BLaER1 (cell line): ENCODE measurements around the gene RNF220.
"Not testable (repeated sequence)": the region's sequence is repeated elsewhere in the genome, so short reads cannot be mapped to it uniquely, and the experiment has no call there.

Source experiments
- H3K27ac ChIP-seq: shearing (Covaris generic); formaldehyde crosslinking; 2 replicates; pipeline ENCODE4 v1.8.1; 2022
- H3K27me3 ChIP-seq: shearing (Covaris generic); formaldehyde crosslinking; 2 replicates; pipeline ENCODE4 v1.8.1; 2022
- H3K36me3 ChIP-seq: shearing (Covaris generic); formaldehyde crosslinking; 2 replicates; pipeline ENCODE4 v1.8.1; 2022
- H3K4me1 ChIP-seq: shearing (Covaris generic); formaldehyde crosslinking; 2 replicates; pipeline ENCODE4 v1.8.1; 2022
- H3K4me2 ChIP-seq: shearing (Covaris generic); formaldehyde crosslinking; 2 replicates; pipeline ENCODE4 v1.8.1; 2022
- H3K4me3 ChIP-seq: shearing (Covaris generic); formaldehyde crosslinking; 2 replicates; pipeline ENCODE4 v1.8.1; 2022
- H3K9ac ChIP-seq: shearing (Covaris generic); formaldehyde crosslinking; 2 replicates; pipeline ENCODE4 v1.8.1; 2022
- H3K9me3 ChIP-seq: shearing (Covaris generic); formaldehyde crosslinking; 2 replicates; pipeline ENCODE4 v1.8.1; 2022
- H4K20me1 ChIP-seq: shearing (Covaris generic); formaldehyde crosslinking; 2 replicates; pipeline ENCODE4 v1.8.1; 2022
- Cebpa-rat ChIP-seq: shearing (Covaris generic); IDR thresholded peaks from 2 replicates; pipeline ENCODE4 v1.8.1; 2022

RNF220 gene

GRCh38 chr1:44546403-44547053, 141.5 kb downstream of the RNF220 start:
- Histone ChIP-seq H3K9ac (no peak overlapping the region), H3K36me3 (no peaks in the 10 kb centered on the region), H3K9me3 (no peaks in the 10 kb centered on the region), H3K27me3 (no peaks in the 10 kb centered on the region), H4K20me1 (no peaks in the 10 kb centered on the region), H3K4me1 (no peaks in the 10 kb centered on the region), H3K4me3 (no peak overlapping the region), H3K4me2 (no peak overlapping the region), H3K27ac (no peak overlapping the region)
- no peak for TF ChIP-seq Cebpa-rat

DNA sequence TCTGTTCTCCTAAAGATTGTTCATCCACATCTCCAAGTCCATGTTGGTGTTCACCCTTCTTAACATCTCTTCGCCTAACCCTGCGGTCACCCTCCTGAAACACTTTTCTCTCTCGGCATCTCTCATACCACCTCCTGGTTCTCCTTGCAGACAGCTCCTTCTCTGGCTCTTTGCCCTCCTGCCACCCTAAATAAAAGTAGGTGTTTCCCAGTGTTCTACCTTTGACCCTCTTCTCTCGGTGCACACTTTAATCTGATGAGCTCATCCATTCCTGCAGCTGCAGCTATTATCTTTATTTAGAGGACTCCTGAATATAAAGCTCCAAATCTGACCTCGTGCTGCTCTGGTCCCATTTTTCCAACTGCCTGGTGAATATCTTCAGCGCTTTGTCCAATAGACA, 142.3 kb downstream of the RNF220 start:
- TF ChIP-seq Cebpa-rat: no peak
- H3K9me3 ChIP-seq: no peaks in the 10 kb centered on the region
- H3K4me3 ChIP-seq: no peak overlapping the region
- no peaks in the 10 kb centered on the region for H4K20me1 ChIP-seq
- no peak overlapping the region for H3K9ac ChIP-seq
- H3K36me3 ChIP-seq: no peaks in the 10 kb centered on the region
- H3K27ac ChIP-seq: no peak overlapping the region
- no peaks in the 10 kb centered on the region for H3K27me3 ChIP-seq
- no peak overlapping the region for H3K4me2 ChIP-seq
- H3K4me1 ChIP-seq: no peaks in the 10 kb centered on the region

DNA sequence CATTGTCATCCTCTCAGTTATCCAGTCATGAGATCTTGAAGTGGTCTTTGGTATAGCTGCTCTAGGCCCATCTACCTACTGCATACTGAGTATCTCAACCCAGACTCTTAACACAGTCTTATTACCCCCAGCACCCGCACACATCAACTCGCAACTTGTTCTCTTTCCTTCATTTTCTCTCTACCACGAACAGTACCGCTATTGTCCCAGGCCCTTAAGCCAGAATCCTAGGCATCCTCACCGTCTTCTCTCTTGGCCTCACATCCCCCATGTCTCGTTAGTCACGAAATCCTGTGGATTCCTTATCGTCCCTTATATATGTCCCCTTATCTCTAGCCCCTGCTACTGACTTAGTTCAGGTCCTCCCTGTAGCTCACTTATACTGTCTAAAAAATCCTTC, 142.8 kb downstream of the RNF220 start:
- TF ChIP-seq Cebpa-rat: no peak
- Histone ChIP-seq H4K20me1 (no peaks in the 10 kb centered on the region), H3K4me3 (no peak overlapping the region), H3K36me3 (no peaks in the 10 kb centered on the region), H3K4me1 (no peaks in the 10 kb centered on the region), H3K27ac (no peak overlapping the region), H3K9ac (no peak overlapping the region), H3K4me2 (no peak overlapping the region), H3K9me3 (no peaks in the 10 kb centered on the region), H3K27me3 (no peaks in the 10 kb centered on the region)

DNA sequence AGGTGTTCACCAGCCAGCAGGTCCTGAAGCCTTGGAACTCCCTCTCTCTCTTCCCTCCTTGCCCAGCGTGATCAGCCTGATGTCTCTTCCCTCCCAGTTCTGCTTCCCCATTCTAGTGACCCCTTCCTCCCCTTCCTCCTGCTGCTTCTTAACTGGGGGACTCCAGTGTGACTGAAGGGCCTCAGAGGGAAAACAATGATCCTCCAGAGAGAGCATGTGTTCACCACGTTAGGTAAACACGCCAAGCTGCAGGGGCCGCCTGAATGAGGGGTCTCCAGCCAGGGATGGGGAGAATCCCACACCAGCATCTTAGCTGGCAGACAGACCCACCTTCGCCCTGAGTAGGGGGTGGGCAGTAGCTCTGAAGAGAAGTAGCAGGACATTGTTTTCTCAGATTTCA, 144.5 kb downstream of the RNF220 start:
- no peak overlapping the region for H3K4me3 ChIP-seq
- no peak overlapping the region for H3K4me2 ChIP-seq
- H4K20me1 ChIP-seq: no peaks in the 10 kb centered on the region
- H3K36me3 ChIP-seq: no peaks in the 10 kb centered on the region
- no peak overlapping the region for H3K27ac ChIP-seq
- no peaks in the 10 kb centered on the region for H3K9me3 ChIP-seq
- H3K27me3 ChIP-seq: no peaks in the 10 kb centered on the region
- TF ChIP-seq Cebpa-rat: no peak
- no peak overlapping the region for H3K9ac ChIP-seq
- H3K4me1 ChIP-seq: no peaks in the 10 kb centered on the region

- Histone ChIP-seq H3K4me1 (peaks cover 7% of the 10 kb centered on the region; the same call in 1 of the 2 replicates), H3K27ac (no peak overlapping the region), H3K9ac (no peak overlapping the region), H3K36me3 (no peaks in the 10 kb centered on the region), H3K4me3 (no peak overlapping the region), H3K27me3 (no peaks in the 10 kb centered on the region), H3K4me2 (no peak overlapping the region), H4K20me1 (no peaks in the 10 kb centered on the region), H3K9me3 (no peaks in the 10 kb centered on the region)
- TF ChIP-seq Cebpa-rat: no peak
Observed at GRCh38 chr1:44553127-44553758, 148.2 kb downstream of the RNF220 start.

- Histone ChIP-seq H3K4me3 (no peak overlapping the region), H3K9me3 (no peaks in the 10 kb centered on the region), H3K27me3 (no peaks in the 10 kb centered on the region), H3K9ac (no peak overlapping the region), H3K4me2 (no peak overlapping the region), H4K20me1 (no peaks in the 10 kb centered on the region), H3K4me1 (peaks cover 7% of the 10 kb centered on the region; the same call in 1 of the 2 replicates), H3K27ac (no peak overlapping the region), H3K36me3 (no peaks in the 10 kb centered on the region)
- TF ChIP-seq Cebpa-rat: no peak
Observed at GRCh38 chr1:44553771-44554170, 148.7 kb downstream of the RNF220 start.

DNA sequence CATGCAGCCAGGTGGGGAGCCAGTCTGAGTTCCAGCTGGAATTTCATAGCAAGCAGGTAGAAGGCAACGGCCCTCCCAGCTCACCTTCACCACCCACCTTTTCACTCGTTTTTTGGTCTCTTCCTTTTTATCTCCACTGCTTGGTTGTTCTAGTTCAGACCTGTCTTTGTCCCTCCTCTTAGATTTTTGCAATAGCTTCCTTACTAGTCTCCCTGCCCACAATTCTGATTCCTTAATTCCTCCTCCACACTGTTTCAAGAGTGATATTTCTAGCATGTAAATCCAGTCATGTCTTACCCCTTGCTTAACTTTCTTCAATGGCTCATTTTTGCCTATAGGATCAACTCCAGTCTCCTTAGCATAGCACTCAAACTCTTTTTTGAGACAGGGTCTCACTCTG, 149.7 kb downstream of the RNF220 start:
- Histone ChIP-seq H3K27ac (no peak overlapping the region), H3K9ac (no peak overlapping the region), H3K4me3 (no peak overlapping the region), H4K20me1 (no peaks in the 10 kb centered on the region), H3K27me3 (no peaks in the 10 kb centered on the region), H3K4me2 (no peak overlapping the region), H3K9me3 (no peaks in the 10 kb centered on the region), H3K4me1 (peaks cover 14% of the 10 kb centered on the region), H3K36me3 (no peaks in the 10 kb centered on the region)
- no peak for TF ChIP-seq Cebpa-rat

DNA sequence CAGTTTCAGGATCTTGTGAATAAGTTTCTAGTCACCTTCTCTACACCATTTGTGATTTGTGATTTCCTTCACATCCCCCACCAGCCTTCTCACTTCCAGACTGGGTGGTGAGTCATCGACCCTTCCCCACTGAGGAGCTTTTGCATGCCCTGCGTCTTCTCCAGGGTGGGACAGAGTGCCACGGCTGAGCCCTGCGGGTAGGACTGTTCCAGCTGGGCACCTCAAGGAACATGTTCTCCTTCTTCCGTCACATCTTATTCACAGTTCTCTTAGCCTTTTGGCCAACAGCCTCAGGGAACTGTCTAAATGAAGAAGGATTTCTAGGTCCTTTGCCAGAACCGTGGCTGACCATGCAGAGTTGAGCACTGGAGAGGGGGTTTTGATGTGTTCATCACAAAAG, 152.7 kb downstream of the RNF220 start:
- no peaks in the 10 kb centered on the region for H3K9me3 ChIP-seq
- H3K27ac ChIP-seq: no peak overlapping the region
- H4K20me1 ChIP-seq: no peaks in the 10 kb centered on the region
- no peaks in the 10 kb centered on the region for H3K36me3 ChIP-seq
- H3K27me3 ChIP-seq: no peaks in the 10 kb centered on the region
- H3K4me3 ChIP-seq: no peak overlapping the region
- TF ChIP-seq Cebpa-rat: no peak
- H3K9ac ChIP-seq: no peak overlapping the region
- no peak overlapping the region for H3K4me2 ChIP-seq
- peaks cover 27% of the 10 kb centered on the region for H3K4me1 ChIP-seq

DNA sequence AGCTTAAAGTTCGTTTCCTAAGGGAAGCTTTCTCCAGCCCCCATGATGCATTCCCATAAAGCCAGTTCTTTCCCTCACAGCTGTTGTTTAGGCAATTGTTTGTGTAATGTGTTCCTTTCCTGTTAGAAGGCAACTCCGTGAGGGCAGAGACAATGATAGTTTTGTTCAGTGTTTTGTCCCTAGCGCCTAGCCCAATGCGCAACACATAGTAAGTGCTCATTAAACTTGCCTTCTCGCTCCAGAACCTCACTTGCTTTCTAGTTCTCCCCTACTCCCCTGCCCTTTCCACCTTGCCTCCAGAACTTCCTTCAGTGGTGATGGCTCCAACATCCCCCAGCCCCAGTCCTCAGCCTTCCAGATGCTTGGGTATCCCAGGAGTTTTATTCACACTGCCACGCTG, 153.8 kb downstream of the RNF220 start:
- H3K27me3 ChIP-seq: no peaks in the 10 kb centered on the region
- H3K9ac ChIP-seq: no peak overlapping the region
- no peaks in the 10 kb centered on the region for H4K20me1 ChIP-seq
- TF ChIP-seq Cebpa-rat: no peak
- H3K9me3 ChIP-seq: no peaks in the 10 kb centered on the region
- peak overlapping the region; percentile 54 for H3K4me2 ChIP-seq
- peaks cover 27% of the 10 kb centered on the region for H3K4me1 ChIP-seq
- H3K36me3 ChIP-seq: no peaks in the 10 kb centered on the region
- no peak overlapping the region for H3K27ac ChIP-seq
- no peak overlapping the region for H3K4me3 ChIP-seq

DNA sequence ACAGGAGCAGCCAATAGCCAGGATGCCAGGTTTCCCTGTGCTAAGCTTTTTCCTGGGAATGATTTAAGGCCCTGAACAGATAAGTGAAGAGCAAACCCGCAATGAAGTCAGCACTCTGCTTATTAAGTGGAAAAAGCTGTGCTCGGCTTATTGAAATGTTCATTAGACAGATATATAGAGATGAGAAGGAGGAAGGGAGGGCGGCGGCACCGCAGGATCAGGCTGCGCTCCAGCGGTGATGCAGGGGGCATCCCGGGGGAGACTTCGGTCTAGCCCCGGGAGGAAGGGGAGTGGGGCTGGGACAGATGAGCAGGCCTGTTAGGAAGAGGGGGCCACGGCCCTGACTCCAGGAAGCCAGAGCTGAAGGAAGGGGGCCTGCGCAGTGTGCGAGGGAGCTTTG, 154.3 kb downstream of the RNF220 start:
- Histone ChIP-seq H3K4me2 (peak overlapping the region; percentile 54), H3K4me3 (no peak overlapping the region), H3K27me3 (no peaks in the 10 kb centered on the region), H4K20me1 (no peaks in the 10 kb centered on the region), H3K4me1 (peaks cover 27% of the 10 kb centered on the region), H3K36me3 (no peaks in the 10 kb centered on the region), H3K9me3 (no peaks in the 10 kb centered on the region), H3K9ac (no peak overlapping the region), H3K27ac (no peak overlapping the region)
- TF ChIP-seq Cebpa-rat: no peak

DNA sequence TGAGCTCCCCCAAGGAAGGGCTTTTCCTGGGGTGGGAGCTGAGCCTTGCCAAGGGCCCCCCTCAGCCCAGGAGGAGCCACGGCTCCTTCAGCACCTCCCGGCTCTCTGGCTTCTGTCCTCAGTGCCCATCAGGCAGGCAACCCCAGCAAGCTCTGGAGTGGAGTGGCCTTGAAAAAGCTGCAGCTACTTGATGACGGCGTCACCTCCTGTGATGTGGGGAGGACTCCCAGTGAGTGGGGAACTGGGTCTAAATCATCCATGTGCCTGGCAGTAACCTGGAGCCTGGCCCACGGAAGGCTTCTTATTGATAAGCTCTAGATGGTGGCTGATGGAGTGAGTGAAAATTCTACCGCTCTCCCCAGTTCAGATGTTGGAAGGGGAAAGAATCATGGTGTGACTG, 154.9 kb downstream of the RNF220 start:
- no peaks in the 10 kb centered on the region for H3K36me3 ChIP-seq
- H3K27ac ChIP-seq: no peak overlapping the region
- H4K20me1 ChIP-seq: no peaks in the 10 kb centered on the region
- no peak overlapping the region for H3K9ac ChIP-seq
- no peaks in the 10 kb centered on the region for H3K9me3 ChIP-seq
- TF ChIP-seq Cebpa-rat: no peak
- peaks cover 27% of the 10 kb centered on the region for H3K4me1 ChIP-seq
- no peaks in the 10 kb centered on the region for H3K27me3 ChIP-seq
- H3K4me2 ChIP-seq: peak overlapping the region; percentile 54
- H3K4me3 ChIP-seq: no peak overlapping the region

DNA sequence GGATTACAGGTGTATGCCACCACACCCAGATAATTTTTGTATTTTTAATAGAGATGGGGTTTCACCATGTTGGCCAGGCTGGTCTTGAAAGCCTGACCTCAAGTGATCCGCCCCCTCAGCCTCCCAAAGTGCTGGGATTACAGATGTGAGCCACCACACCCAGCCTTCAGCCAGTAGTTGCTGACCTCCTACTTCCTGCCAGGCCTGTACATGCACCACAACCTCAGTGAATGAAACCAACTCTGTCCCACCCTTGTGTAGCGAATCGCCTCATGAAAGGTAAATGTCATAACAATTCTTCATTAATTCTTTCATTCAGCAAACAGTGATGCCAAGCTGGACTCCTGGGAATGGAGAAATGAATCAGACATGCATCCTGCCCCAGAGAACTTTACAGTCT, 155.6 kb downstream of the RNF220 start:
- H4K20me1 ChIP-seq, H3K4me3 ChIP-seq, H3K27me3 ChIP-seq, H3K36me3 ChIP-seq, H3K9me3 ChIP-seq, H3K27ac ChIP-seq, H3K9ac ChIP-seq: not testable (repeated sequence)
- Histone ChIP-seq H3K4me1 (peaks cover 27% of the 10 kb centered on the region), H3K4me2 (0 out of 2 replicates have a peak overlapping the region, but pooled peaks have one; percentile 7)
